ENCODE results near the gene RBM38. TPM values are rescaled to one million over a fixed set of nuclear protein-coding genes. Genes with fewer than 3 reads are reported as not detected.
A peak's percentile ranks its signal among the peaks of the same experiment; 100 is the strongest.

RBM38 gene
- total RNA-seq, 6 donors from 2014 or later: 14.7 to 27.5 (median 22.3) TPM

- no peaks in the 10 kb centered on the region for H3K27me3 ChIP-seq
- no peak for TF ChIP-seq EP300 (IDR thresholded peaks at IDR 0.05)
- no peak for TF ChIP-seq POLR2AphosphoS5 (IDR thresholded peaks at IDR 0.05)
- no peak for TF ChIP-seq POLR2A (IDR thresholded peaks at IDR 0.05)
- no peak for TF ChIP-seq CTCF (IDR thresholded peaks at IDR 0.05)
- DNase-seq: peak in 1 of 2 donors; percentile 74
- WGBS, 2 donors: 90 to 91% methylated on average over 14 to 21 of the region's 21 CpGs
- no peaks in the 10 kb centered on the region for H3K9me3 ChIP-seq
- H3K36me3 ChIP-seq: peaks cover 0 to 75% (median 46%) of the 10 kb centered on the region in 4 donors
- H3K4me1 ChIP-seq: peaks cover 33 to 55% (median 34%) of the 10 kb centered on the region in 4 donors
- H3K27ac ChIP-seq: no peak overlapping the region
- H3K4me3 ChIP-seq: no peak overlapping the region
- no peak for ATAC-seq (ENCODE audit: low FRiP score in 2 of 2)
Observed at GRCh38 chr20:57400821-57401564, 9.8 kb downstream of the RBM38 start.

GRCh38 chr20:57401565-57401918 lies 10.3 kb downstream of the RBM38 start:
- Histone ChIP-seq H3K36me3 (peaks cover 0 to 76% (median 46%) of the 10 kb centered on the region in 4 donors), H3K9me3 (no peaks in the 10 kb centered on the region), H3K4me1 (peaks cover 29 to 49% (median 30%) of the 10 kb centered on the region in 4 donors), H3K4me3 (no peak overlapping the region), H3K27ac (no peak overlapping the region), H3K27me3 (no peaks in the 10 kb centered on the region)
- no peak for DNase-seq
- TF ChIP-seq POLR2AphosphoS5 (IDR thresholded peaks at IDR 0.05): no peak
- TF ChIP-seq POLR2A (IDR thresholded peaks at IDR 0.05): no peak
- no peak for TF ChIP-seq CTCF (IDR thresholded peaks at IDR 0.05)
- no peak for TF ChIP-seq EP300 (IDR thresholded peaks at IDR 0.05)
- 90 to 96% methylated on average over 7 of the region's 7 CpGs for WGBS, 2 donors
- ATAC-seq (ENCODE audit: low FRiP score in 2 of 2): no peak

GRCh38 chr20:57402206-57403125 lies 11.3 kb downstream of the RBM38 start:
- H3K9me3 ChIP-seq: no peaks in the 10 kb centered on the region
- H3K4me1 ChIP-seq: peaks cover 26 to 40% (median 26%) of the 10 kb centered on the region in 4 donors
- 92 to 95% methylated on average over 18 to 32 of the region's 32 CpGs for WGBS, 2 donors
- no peak for ATAC-seq (ENCODE audit: low FRiP score in 2 of 2)
- no peaks in the 10 kb centered on the region for H3K27me3 ChIP-seq
- peak in 1 of 2 donors; percentile 79 for DNase-seq
- TF ChIP-seq POLR2AphosphoS5 (IDR thresholded peaks at IDR 0.05) (no peak), EP300 (IDR thresholded peaks at IDR 0.05) (no peak), POLR2A (IDR thresholded peaks at IDR 0.05) (no peak), CTCF (IDR thresholded peaks at IDR 0.05) (no peak)
- H3K27ac ChIP-seq: no peak overlapping the region
- H3K36me3 ChIP-seq: peaks cover under 1 to 76% (median 47%) of the 10 kb centered on the region in 4 donors
- no peak overlapping the region for H3K4me3 ChIP-seq

GRCh38 chr20:57403216-57403615 lies 12.0 kb downstream of the RBM38 start:
- peaks cover 4 to 83% (median 53%) of the 10 kb centered on the region in 4 donors for H3K36me3 ChIP-seq
- ATAC-seq (ENCODE audit: low FRiP score in 2 of 2) (no peak), DNase-seq (no peak)
- peaks cover 19 to 33% (median 21%) of the 10 kb centered on the region in 4 donors for H3K4me1 ChIP-seq
- H3K9me3 ChIP-seq: no peaks in the 10 kb centered on the region
- H3K4me3 ChIP-seq: no peak overlapping the region
- H3K27ac ChIP-seq: peak overlapping the region in 1 of 4 donors; percentile 4
- WGBS, 2 donors: 78 to 96% methylated on average over 3 to 10 of the region's 10 CpGs
- H3K27me3 ChIP-seq: no peaks in the 10 kb centered on the region
- TF ChIP-seq POLR2AphosphoS5 (IDR thresholded peaks at IDR 0.05) (no peak), POLR2A (IDR thresholded peaks at IDR 0.05) (no peak), EP300 (IDR thresholded peaks at IDR 0.05) (no peak), CTCF (IDR thresholded peaks at IDR 0.05) (no peak)
